ENCODE results near the gene ADAM12.

DNA sequence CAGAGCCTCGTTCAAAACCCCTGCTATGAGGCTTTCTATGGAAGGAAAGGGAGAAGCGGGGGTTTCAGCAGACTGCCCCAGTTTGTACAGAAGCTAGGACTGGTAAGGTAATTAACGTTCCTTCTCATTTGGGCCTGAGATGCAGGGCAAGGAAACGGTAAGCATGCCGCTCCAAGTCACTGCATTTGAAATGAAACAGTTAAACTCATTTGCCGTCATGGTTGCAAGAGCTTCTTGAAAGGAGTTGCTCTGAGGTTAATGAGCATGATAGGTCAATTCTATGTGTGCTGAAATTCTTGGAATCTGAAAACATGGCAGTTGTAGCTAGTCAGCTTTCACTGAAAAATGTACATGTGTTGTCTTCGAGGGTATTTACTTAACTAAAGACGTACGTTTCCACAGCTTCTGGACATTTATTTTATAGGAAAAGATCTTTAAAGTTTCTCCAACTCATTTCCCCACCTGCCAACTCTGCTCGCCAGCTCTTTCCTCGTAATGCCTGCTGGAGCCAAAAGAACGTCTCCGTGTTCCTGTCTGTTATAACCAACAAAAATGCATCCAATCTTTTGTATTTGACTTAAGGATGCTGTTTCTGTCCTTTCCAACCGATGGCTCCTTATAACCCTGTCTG lies 73.3 kb downstream of the ADAM12 start:
- TF ChIP-seq, protein P1, sequence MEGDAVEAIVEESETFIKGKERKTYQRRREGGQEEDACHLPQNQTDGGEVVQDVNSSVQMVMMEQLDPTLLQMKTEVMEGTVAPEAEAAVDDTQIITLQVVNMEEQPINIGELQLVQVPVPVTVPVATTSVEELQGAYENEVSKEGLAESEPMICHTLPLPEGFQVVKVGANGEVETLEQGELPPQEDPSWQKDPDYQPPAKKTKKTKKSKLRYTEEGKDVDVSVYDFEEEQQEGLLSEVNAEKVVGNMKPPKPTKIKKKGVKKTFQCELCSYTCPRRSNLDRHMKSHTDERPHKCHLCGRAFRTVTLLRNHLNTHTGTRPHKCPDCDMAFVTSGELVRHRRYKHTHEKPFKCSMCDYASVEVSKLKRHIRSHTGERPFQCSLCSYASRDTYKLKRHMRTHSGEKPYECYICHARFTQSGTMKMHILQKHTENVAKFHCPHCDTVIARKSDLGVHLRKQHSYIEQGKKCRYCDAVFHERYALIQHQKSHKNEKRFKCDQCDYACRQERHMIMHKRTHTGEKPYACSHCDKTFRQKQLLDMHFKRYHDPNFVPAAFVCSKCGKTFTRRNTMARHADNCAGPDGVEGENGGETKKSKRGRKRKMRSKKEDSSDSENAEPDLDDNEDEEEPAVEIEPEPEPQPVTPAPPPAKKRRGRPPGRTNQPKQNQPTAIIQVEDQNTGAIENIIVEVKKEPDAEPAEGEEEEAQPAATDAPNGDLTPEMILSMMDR (conservative IDR thresholded peaks at IDR 0.05; ENCODE audit: low read depth in 2 of 2) = no peak
- TF ChIP-seq NANOG (IDR thresholded peaks at IDR 0.05; ENCODE audit: borderline replicate concordance) = no peak
- TF ChIP-seq EZH2phosphoT487 (IDR thresholded peaks at IDR 0.05; ENCODE audit: unreplicated experiment) = no peak
- TF ChIP-seq EZH2 (IDR thresholded peaks at IDR 0.05; ENCODE audit: low read depth, unreplicated experiment) = no peak
- no peak for TF ChIP-seq ZNF114 (CRISPR knock-in tag; IDR thresholded peaks at IDR 0.05)
- no peak for TF ChIP-seq POLR2AphosphoS5 (IDR thresholded peaks at IDR 0.05; ENCODE audit: low read depth)
- no peak for TF ChIP-seq STAT1 (IDR thresholded peaks at IDR 0.05; ENCODE audit: unreplicated experiment)
- TF ChIP-seq, protein P2, sequence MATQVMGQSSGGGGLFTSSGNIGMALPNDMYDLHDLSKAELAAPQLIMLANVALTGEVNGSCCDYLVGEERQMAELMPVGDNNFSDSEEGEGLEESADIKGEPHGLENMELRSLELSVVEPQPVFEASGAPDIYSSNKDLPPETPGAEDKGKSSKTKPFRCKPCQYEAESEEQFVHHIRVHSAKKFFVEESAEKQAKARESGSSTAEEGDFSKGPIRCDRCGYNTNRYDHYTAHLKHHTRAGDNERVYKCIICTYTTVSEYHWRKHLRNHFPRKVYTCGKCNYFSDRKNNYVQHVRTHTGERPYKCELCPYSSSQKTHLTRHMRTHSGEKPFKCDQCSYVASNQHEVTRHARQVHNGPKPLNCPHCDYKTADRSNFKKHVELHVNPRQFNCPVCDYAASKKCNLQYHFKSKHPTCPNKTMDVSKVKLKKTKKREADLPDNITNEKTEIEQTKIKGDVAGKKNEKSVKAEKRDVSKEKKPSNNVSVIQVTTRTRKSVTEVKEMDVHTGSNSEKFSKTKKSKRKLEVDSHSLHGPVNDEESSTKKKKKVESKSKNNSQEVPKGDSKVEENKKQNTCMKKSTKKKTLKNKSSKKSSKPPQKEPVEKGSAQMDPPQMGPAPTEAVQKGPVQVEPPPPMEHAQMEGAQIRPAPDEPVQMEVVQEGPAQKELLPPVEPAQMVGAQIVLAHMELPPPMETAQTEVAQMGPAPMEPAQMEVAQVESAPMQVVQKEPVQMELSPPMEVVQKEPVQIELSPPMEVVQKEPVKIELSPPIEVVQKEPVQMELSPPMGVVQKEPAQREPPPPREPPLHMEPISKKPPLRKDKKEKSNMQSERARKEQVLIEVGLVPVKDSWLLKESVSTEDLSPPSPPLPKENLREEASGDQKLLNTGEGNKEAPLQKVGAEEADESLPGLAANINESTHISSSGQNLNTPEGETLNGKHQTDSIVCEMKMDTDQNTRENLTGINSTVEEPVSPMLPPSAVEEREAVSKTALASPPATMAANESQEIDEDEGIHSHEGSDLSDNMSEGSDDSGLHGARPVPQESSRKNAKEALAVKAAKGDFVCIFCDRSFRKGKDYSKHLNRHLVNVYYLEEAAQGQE (IDR thresholded peaks at IDR 0.05; ENCODE audit: unreplicated experiment) = no peak
- TF ChIP-seq, protein P3, sequence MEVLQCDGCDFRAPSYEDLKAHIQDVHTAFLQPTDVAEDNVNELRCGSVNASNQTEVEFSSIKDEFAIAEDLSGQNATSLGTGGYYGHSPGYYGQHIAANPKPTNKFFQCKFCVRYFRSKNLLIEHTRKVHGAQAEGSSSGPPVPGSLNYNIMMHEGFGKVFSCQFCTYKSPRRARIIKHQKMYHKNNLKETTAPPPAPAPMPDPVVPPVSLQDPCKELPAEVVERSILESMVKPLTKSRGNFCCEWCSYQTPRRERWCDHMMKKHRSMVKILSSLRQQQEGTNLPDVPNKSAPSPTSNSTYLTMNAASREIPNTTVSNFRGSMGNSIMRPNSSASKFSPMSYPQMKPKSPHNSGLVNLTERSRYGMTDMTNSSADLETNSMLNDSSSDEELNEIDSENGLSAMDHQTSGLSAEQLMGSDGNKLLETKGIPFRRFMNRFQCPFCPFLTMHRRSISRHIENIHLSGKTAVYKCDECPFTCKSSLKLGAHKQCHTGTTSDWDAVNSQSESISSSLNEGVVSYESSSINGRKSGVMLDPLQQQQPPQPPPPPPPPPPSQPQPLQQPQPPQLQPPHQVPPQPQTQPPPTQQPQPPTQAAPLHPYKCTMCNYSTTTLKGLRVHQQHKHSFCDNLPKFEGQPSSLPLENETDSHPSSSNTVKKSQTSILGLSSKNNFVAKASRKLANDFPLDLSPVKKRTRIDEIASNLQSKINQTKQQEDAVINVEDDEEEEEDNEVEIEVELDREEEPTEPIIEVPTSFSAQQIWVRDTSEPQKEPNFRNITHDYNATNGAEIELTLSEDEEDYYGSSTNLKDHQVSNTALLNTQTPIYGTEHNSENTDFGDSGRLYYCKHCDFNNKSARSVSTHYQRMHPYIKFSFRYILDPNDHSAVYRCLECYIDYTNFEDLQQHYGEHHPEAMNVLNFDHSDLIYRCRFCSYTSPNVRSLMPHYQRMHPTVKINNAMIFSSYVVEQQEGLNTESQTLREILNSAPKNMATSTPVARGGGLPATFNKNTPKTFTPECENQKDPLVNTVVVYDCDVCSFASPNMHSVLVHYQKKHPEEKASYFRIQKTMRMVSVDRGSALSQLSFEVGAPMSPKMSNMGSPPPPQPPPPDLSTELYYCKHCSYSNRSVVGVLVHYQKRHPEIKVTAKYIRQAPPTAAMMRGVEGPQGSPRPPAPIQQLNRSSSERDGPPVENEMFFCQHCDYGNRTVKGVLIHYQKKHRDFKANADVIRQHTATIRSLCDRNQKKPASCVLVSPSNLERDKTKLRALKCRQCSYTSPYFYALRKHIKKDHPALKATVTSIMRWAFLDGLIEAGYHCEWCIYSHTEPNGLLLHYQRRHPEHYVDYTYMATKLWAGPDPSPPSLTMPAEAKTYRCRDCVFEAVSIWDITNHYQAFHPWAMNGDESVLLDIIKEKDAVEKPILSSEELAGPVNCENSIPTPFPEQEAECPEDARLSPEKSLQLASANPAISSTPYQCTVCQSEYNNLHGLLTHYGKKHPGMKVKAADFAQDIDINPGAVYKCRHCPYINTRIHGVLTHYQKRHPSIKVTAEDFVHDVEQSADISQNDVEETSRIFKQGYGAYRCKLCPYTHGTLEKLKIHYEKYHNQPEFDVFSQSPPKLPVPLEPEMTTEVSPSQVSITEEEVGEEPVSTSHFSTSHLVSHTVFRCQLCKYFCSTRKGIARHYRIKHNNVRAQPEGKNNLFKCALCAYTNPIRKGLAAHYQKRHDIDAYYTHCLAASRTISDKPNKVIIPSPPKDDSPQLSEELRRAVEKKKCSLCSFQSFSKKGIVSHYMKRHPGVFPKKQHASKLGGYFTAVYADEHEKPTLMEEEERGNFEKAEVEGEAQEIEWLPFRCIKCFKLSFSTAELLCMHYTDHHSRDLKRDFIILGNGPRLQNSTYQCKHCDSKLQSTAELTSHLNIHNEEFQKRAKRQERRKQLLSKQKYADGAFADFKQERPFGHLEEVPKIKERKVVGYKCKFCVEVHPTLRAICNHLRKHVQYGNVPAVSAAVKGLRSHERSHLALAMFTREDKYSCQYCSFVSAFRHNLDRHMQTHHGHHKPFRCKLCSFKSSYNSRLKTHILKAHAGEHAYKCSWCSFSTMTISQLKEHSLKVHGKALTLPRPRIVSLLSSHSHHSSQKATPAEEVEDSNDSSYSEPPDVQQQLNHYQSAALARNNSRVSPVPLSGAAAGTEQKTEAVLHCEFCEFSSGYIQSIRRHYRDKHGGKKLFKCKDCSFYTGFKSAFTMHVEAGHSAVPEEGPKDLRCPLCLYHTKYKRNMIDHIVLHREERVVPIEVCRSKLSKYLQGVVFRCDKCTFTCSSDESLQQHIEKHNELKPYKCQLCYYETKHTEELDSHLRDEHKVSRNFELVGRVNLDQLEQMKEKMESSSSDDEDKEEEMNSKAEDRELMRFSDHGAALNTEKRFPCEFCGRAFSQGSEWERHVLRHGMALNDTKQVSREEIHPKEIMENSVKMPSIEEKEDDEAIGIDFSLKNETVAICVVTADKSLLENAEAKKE (CRISPR knock-in tag; IDR thresholded peaks at IDR 0.05) = no peak
- TF ChIP-seq CREB1 (CRISPR knock-in tag; IDR thresholded peaks at IDR 0.05; ENCODE audit: low read depth) = no peak
- no peak for TF ChIP-seq JUNB (IDR thresholded peaks at IDR 0.05; ENCODE audit: unreplicated experiment)
